GM12801 (cell line): ENCODE data around the gene GYS1.

Source experiments
- CTCF ChIP-seq: IDR thresholded peaks from one replicate; pipeline ENCODE4 v1.5.1; 2011; ENCODE audit warnings: control low read depth; ENCODE audit not compliant: insufficient read length; ENCODE audit errors: extremely low read depth

Gene GYS1

GRCh38 chr19:48935864-48936263, 57.2 kb downstream of the GYS1 start:
- TF ChIP-seq CTCF: no peak

GRCh38 chr19:48934837-48935236, 58.3 kb downstream of the GYS1 start:
- TF ChIP-seq CTCF: no peak

- no peak for TF ChIP-seq CTCF
Observed at GRCh38 chr19:48933382-48933932, 59.7 kb downstream of the GYS1 start, which contains the start of gene DHDH. Gene DHDH, plus strand, starts transcription at chr19:48933699. Its CDS starts 23 bp downstream, at chr19:48933722.

- TF ChIP-seq CTCF: no peak
Observed at GRCh38 chr19:48928164-48929025, 64.7 kb downstream of the GYS1 start.

- TF ChIP-seq CTCF: no peak
Observed at GRCh38 chr19:48926909-48927308, 66.2 kb downstream of the GYS1 start.

GRCh38 chr19:48925240-48925843, 67.8 kb downstream of the GYS1 start:
- no peak for TF ChIP-seq CTCF
